Heart right ventricle (tissue), 16 donors: ENCODE data around the gene GNAS-AS1. TPM values are rescaled to one million over a fixed set of nuclear protein-coding genes. Genes with fewer than 3 reads are reported as not detected.

Experiments
- ATAC-seq, 8 donors: fragments of 200-7000 bp; cut with Tn5 transposase; one replicate each; pipeline ENCODE4 v1.9.1; 2020; ENCODE audit warnings: mild to moderate bottlenecking in 8 of 8, moderate library complexity in 8 of 8, moderate number of reproducible peaks in 1 of 8
- DNase-seq, 2 donors: peaks; one replicate each; pipeline ENCODE4 v3.0.0-alpha.2; 2020
- H3K27ac ChIP-seq, 10 donors: fragments of 200-600 bp; sonication (generic) in 2 of 10; one replicate each; pipeline versions ENCODE4 v1.5.0 to v1.8.0; 2020 to 2022; ENCODE audit warnings: mild to moderate bottlenecking in 3 of 10
- H3K27me3 ChIP-seq, 7 donors: fragments of 200-600 bp; one replicate each; pipeline ENCODE4 v1.8.0; 2021 to 2022; ENCODE audit warnings: mild to moderate bottlenecking in 2 of 7
- H3K36me3 ChIP-seq, 9 donors: fragments of 200-600 bp; sonication (generic) in 1 of 9; one replicate each; pipeline versions ENCODE4 v1.5.0 to v1.8.0; 2020 to 2022; ENCODE audit warnings: mild to moderate bottlenecking in 2 of 9
- H3K4me1 ChIP-seq, 9 donors: fragments of 200-600 bp; sonication (generic) in 1 of 9; one replicate each; pipeline versions ENCODE4 v1.5.0 to v1.8.0; 2020 to 2022; ENCODE audit warnings: mild to moderate bottlenecking in 4 of 9
- H3K4me3 ChIP-seq, 10 donors: fragments of 200-600 bp; sonication (generic) in 2 of 10; one replicate each; pipeline versions ENCODE4 v1.5.0 to v1.8.0; 2020 to 2022; ENCODE audit warnings: mild to moderate bottlenecking in 7 of 10, moderate library complexity in 2 of 10
- H3K9me3 ChIP-seq, 11 donors: fragments of 200-600 bp in 10 of 11; sonication (generic) in 2 of 11; one replicate each; pipeline versions ENCODE4 v1.5.0 to v1.8.0; 2013 to 2022; ENCODE audit warnings: mild to moderate bottlenecking in 2 of 11, control low read depth in 1 of 11, moderate library complexity in 1 of 11
- WGBS, 2 donors: extraction: QIAGEN DNeasy Blood & Tissue Kit; methylation state at CpG; one replicate each; pipeline ENCODE4 v1.1.7; 2013; ENCODE audit warnings: inconsistent platforms in 1 of 2; 5-methylcytosine and 5-hydroxymethylcytosine counted together
- intact Hi-C, 10 donors: fragments of 100-400 bp; cut with DNase I; formaldehyde crosslinking; loops; one replicate each; pipeline versions ENCODE4 v1.11.1 to v1.14.2; 2022
- polyA plus RNA-seq, 2 donors: library from polyadenylated mRNA; stranded (reverse); fragments of 200-250 nt; gene quantifications; one replicate each; pipeline ENCODE4 v1.2.3, GENCODE V29; 2013
- total RNA-seq, 10 donors: library from RNA; stranded (reverse); fragmentation: NEBNext Ultra II Directional in 3 of 10; extraction: Animal tissue kit (Norgen Biotek cat#: 25700) in 3 of 10; gene quantifications; one replicate each; pipeline versions ENCODE4 v1.2.1 to v1.2.4, GENCODE V29; 2021 to 2023
- TF ChIP-seq, protein P1 (sequence below), 9 donors: fragments of 200-600 bp; sonication (generic) in 2 of 9; IDR thresholded peaks; one replicate each; pipeline versions ENCODE4 v1.5.0 to v1.8.0; 2021 to 2022; ENCODE audit warnings: antibody characterized with exemption in 9 of 9, mild to moderate bottlenecking in 5 of 9, moderate library complexity in 1 of 9
- donor health status: Arrhythmogenic right ventricular cardiomyopathy.
- donor health status: ischemic (EF 13 %, LVEDD 7.1; RV severe dilation, severe dysfunction).
- donor health status: healthy with polysubstance abuse.
- donor health status: DM: no; HTN: yes; CAD: no.
- donor health status: DM: no; HTN: no; CAD: no.
- donor health status: ischemic (EF 25% LVEDD 6.9; RV normal size, moderate dysfunction).
- donor health status: ischemic (EF 25% LVEDD 5.7; RV mildly dilated, moderate dysfunction).
- donor health status: healthy.
- donor health status: DM: yes; HTN: yes; CAD: no.
- donor health status: Ischemic cardiomyopathy.
- donor health status: ischemic (EF 35%, LVEDD 5.7; RV mildly dilated, moderate dysfunction).
- donor health status: nonischemic (EF 11% LVEDD 7.7; RV severe dilation, severe dysfunction).
- donor health status: DM: yes; HTN: yes; CAD: no.
- donor health status: PGD.
- donor health status: ischemic (EF 29% LVEDD 5.4; RV normal size, mild dysfunction).
- donor health status: nonischemic (EF 23%, LVEDD 6.1; RV moderate dilation, normal function).

The GNAS-AS1 gene
- total and polyA plus RNA-seq, 12 donors, result 0.06 to 1.5 (median 0.41) TPM

DNA sequence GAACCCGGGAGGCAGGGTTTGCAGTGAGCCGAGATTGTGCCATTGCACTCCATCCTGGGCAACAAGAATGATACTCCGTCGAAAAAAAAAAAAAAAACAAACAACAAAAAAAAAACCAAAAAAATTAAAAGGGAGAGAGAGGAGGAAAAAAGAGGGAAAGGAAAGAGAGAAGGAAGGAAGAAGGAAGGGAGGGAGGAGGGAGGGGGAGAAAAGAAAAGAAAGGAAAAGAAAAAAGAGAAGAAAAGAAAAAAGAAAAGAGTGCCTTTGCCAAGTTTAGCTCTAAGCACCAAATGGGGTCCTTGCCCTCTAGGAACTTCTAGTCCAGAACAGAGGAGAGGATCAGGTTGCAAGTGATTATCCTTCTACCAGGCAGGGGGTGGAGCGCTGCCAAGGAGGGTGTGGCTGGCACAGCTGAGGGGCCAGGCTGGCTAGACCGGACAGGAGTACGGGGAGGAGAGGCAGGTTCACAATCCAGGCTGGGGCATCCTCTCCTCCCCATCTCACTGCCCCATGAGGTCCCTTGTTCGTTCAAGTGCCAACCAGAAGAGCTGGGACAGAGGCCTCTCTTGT is 20.9 kb upstream of the GNAS-AS1 start:
- Histone ChIP-seq H3K9me3 (no peaks in the 10 kb centered on the region), H3K27ac (no peak overlapping the region), H3K27me3 (no peaks in the 10 kb centered on the region), H3K4me1 (peaks cover 0 to 5% (median 0%) of the 10 kb centered on the region in 9 donors), H3K4me3 (no peak overlapping the region), H3K36me3 (no peaks in the 10 kb centered on the region)
- TF ChIP-seq, protein P1, sequence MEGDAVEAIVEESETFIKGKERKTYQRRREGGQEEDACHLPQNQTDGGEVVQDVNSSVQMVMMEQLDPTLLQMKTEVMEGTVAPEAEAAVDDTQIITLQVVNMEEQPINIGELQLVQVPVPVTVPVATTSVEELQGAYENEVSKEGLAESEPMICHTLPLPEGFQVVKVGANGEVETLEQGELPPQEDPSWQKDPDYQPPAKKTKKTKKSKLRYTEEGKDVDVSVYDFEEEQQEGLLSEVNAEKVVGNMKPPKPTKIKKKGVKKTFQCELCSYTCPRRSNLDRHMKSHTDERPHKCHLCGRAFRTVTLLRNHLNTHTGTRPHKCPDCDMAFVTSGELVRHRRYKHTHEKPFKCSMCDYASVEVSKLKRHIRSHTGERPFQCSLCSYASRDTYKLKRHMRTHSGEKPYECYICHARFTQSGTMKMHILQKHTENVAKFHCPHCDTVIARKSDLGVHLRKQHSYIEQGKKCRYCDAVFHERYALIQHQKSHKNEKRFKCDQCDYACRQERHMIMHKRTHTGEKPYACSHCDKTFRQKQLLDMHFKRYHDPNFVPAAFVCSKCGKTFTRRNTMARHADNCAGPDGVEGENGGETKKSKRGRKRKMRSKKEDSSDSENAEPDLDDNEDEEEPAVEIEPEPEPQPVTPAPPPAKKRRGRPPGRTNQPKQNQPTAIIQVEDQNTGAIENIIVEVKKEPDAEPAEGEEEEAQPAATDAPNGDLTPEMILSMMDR (IDR thresholded peaks at IDR 0.05), result no peak
- intact Hi-C loops, result loop anchor here in 9 of 10 donors (2.0 to 10.0 kb wide), 15 partner anchors 111 to 626 kb away; partner anchors contain the start of genes NELFCD (in 1 of the 9) and PRELID3B (in 1 of the 9)
- ATAC-seq, result no peak
- DNase-seq, result no peak
- 93% methylated on average over 8 of the region's 8 CpGs for WGBS, 2 donors

DNA sequence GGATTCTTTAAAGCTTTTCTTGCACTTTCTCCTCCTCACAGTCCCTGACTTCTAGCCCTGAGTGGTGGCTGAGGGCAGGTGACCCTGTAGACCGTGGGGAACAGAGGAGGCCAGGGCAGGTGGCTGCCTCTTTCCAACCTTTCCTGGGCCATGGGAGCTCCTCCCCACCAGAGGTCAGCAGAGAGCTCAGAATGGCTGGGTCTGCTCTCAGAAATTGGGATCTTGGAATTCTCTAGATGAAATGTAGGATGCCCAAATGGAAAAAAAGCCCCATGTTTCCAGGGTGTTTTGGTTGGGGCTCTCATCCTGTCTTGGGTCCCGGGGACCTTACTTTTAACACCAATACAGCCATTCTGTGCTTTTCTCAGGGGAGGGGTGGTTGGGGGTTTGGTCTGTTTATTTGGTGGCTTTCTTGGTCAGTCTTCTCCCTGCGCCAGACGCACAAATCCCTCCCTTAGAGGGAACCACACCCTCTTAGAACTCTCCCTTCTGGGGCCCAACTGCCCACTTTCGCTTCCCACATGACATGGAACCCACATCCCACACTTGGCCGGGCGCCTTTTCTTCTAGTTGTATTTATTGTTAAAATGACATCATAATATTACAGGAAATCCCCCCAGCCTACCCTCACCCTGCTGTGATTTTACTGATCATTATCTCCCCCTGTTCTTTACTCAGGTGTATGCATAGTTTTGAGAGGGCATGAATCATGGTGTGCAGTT is 19.8 kb upstream of the GNAS-AS1 start:
- intact Hi-C loops, result loop anchor here in 9 of 10 donors (1.0 to 10.0 kb wide), 15 partner anchors 112 to 627 kb away; partner anchors contain the start of genes NELFCD (in 1 of the 9) and PRELID3B (in 1 of the 9)
- Histone ChIP-seq H3K4me1 (peaks cover 0 to 6% (median 0%) of the 10 kb centered on the region in 9 donors), H3K27me3 (no peaks in the 10 kb centered on the region), H3K9me3 (no peaks in the 10 kb centered on the region), H3K4me3 (no peak overlapping the region), H3K36me3 (no peaks in the 10 kb centered on the region), H3K27ac (no peak overlapping the region)
- TF ChIP-seq, protein P1 (IDR thresholded peaks at IDR 0.05), result peak; percentile 71 to 95 (median 90)
- 55 to 57% methylated on average over 7 of the region's 7 CpGs for WGBS, 2 donors
- ATAC-seq, result peak; percentile 71 to 92 (median 82)
- peak; percentile 58 to 75 for DNase-seq

DNA sequence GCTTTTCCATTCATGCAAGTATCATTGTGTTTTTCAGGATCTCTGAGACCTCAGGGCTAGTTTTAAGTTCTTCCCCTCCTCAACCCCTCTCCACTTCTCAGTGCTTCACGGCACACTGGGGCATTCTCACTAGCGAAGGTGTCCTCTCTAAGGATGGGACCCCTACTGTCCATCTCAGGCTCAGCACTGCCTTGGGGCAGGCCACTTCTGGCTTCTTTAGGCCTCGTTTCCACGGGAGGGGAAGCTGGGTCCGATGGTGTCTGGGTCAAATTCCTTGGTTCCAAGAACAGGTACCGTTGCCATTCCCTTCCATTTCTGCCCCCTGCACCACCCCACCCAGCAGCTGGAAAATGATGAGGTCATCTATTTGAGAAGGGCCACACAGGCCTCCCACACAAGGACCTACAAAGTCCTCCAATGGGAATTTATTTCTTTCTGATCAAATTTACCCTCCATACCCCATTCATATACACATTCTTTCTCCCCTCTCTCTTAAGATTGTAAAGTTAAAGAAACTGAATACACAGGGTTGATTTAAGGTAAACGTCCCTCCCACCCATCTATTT is 19.0 kb upstream of the GNAS-AS1 start:
- peaks cover 0 to 6% (median 0%) of the 10 kb centered on the region in 9 donors for H3K4me1 ChIP-seq
- no peak for ATAC-seq
- H3K9me3 ChIP-seq, result no peaks in the 10 kb centered on the region
- intact Hi-C loops, result loop anchor here (1.0 to 10.0 kb wide), 17 partner anchors 113 to 628 kb away; partner anchors contain the start of genes NELFCD (in 1 of the 10) and PRELID3B (in 1 of the 10)
- no peaks in the 10 kb centered on the region for H3K36me3 ChIP-seq
- TF ChIP-seq, protein P1 (IDR thresholded peaks at IDR 0.05), result no peak
- no peak overlapping the region for H3K27ac ChIP-seq
- DNase-seq, result no peak
- no peak overlapping the region for H3K4me3 ChIP-seq
- 81% methylated on average over 7 of the region's 7 CpGs for WGBS, 2 donors
- no peaks in the 10 kb centered on the region for H3K27me3 ChIP-seq

DNA sequence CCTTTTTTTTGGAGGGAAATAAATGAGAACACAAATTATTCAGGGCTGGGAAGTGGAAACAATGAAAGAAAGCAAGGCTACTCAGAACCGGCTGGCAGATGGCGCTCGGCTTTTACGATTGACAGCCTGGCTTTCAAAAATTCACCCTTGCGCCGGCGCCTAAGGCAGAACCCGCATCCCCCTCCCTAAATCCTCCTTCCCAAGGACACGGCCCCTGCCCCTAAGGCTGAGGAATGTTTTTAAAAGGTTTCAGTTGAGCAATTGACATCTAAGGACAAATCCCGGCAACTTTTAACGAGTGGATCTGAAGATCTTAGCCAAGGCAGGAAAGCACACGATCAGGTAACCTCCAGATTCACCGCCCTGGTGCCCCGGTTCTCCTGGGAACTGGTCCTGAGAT is 18.1 kb upstream of the GNAS-AS1 start:
- Histone ChIP-seq H3K36me3 (no peaks in the 10 kb centered on the region), H3K4me3 (no peak overlapping the region), H3K9me3 (no peaks in the 10 kb centered on the region), H3K27ac (no peak overlapping the region), H3K4me1 (peaks cover 0 to 6% (median 0%) of the 10 kb centered on the region in 9 donors), H3K27me3 (peaks cover 0 to 2% (median 0%) of the 10 kb centered on the region in 7 donors)
- intact Hi-C loops, result loop anchor here in 9 of 10 donors (1.0 to 10.0 kb wide), 9 partner anchors 339 to 629 kb away; no protein-coding TSS in a partner anchor
- TF ChIP-seq, protein P1 (IDR thresholded peaks at IDR 0.05), result peak in 5 of 9 donors; percentile 10 to 45 (median 30)
- DNase-seq (no peak), ATAC-seq (no peak)
- 62 to 64% methylated on average over 14 of the region's 14 CpGs for WGBS, 2 donors
